ENCODE results near the gene AEN.

AEN gene

DNA sequence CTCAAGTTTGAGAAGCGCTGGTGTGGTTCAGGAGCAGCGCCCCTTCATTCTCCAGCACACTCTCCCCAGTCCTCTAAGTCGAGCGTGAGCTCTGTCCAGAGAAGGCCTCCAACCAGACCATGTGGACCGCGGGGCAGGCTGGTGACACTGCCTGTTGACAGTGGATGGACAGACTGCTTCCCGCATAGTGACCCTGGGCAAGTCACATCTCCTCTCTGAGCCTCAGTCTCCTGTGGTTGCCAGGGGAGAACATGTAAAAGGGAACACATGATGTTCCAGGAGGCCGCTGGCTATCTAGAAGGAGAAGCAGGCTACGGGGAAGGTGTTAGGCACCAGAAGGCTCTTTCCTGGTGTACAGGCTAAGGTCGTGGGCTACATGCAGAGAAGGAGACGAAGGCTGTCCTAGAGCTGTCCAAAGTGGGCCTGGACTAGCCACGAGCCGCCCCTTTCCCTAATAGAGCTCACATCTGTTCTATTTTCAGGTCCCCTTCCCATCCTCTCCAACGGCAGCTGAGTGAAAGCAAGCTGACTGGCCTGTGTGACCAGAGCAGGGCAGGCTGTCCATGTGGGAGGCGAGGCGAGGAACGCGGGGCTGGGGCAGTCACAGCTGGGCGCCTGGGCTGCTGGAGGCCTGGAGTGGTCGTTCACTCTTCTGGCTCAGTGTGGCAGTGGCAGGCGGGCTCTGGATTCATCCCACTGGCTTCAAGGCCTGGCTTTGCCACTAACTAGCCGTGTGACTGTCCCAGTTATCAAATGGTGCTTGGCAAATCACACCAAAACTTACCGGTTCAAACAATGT, 28.8 kb downstream of the AEN start:
- no peak for DNase-seq (ENCODE audit: low read depth)

DNA sequence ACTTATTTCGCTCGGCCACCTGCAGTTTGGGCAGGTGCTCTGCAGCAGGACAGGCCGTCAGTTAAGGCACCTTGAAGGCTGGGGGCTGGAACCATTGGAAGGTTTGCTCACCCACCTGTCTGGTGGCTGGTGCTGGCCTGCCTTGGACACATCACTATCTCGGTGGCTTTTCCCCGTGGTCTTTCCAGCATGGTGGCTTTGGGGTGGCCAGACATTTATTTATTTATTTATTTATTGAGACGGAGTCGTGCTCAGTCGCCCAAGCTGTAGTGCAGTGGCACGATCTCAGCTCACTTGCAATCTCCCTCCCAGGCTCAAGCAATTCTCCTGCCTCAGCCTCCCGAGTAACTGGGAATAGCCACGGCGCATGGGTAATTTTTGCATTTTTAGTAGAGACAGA, 29.4 kb downstream of the AEN start:
- no peak for DNase-seq (ENCODE audit: low read depth)

DNA sequence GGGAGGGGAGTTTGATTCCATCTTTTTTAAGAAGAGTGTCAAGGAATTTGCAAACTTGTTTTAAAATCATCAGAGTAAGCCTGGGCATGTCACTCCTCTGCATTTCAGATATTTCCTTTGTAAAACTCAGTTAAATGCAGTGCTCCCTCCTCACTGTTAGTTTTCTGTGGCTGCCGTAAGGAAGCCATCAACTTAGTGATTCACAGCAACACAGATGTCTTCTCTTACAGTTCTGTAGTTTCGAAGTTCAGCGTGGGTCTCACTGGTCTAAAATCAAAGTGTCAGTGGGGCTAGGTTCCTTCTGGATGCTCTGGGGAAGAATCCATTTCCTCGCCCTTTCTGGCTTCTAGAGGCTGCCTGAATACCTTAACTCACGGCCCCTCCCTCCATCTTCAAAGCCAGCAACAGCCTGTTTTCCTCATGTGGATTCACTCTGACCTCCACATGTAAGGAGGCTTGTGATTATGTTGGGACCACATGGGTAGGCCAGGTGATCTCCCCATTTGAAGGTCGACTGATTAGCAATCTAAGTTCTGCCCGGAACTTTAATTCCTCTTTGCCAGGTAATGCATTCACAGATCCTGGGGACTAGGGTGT, 30.1 kb downstream of the AEN start:
- DNase-seq (ENCODE audit: low read depth): no peak

DNA sequence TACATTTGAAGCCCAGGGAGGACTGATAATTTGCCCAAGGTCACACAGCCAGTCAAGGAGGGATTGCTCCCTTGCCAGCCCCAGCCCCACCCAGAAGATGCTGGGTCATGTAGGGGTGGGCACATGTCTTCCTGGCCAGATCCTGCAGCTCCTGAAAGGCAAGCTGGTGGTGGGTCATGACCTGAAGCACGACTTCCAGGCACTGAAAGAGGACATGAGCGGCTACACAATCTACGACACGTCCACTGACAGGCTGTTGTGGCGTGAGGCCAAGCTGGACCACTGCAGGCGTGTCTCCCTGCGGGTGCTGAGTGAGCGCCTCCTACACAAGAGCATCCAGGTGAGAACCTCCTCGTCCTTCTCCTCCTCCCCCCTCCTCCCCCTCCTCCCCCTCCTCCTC, 30.8 kb downstream of the AEN start:
- no peak for DNase-seq (ENCODE audit: low read depth)

- no peak for DNase-seq (ENCODE audit: low read depth)
These were observed 31.5 kb downstream of the AEN start for GRCh38 chr15:88652456-88653199.

DNA sequence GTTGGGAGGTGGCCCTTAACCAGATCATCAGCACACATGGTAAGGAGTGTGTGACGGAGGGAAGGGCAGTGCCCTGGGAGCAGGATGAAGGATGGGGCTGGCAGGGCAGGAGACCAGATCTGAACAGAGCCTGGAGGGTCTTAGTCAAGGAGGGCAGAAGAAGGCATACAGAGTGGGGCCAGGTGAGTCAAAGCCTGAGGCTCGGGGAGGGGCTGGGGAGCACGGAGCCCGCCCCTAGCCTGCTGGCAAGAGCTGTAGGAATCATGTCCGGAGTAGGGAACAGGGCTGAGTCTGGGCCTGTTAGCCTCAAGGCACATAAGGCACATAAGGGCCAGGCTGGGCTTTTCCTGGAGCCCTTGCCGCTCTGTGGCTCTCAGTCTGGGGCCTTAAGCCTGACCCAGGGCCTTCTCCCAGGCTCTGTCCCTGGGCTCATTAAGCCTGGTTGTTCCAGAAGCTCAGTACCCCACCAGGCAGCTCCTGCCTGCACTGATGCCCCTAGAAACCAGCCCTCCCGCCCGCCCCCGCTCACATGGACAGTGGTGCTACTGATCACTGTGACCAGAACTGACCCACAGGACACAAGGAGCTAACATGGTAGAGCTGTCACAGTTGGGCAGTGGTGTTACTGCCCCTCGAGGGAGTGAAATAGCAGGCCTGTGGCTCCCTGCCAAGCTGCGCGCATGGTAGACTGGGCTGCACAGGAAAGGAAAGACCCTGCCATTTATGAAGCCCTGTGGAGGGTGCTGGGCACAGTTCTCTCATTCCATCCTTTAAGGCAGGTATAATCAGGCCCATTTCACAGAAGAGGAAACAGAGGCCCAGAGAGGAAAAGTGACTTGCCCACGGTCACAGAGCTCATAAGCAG, 32.3 kb downstream of the AEN start:
- no peak for DNase-seq (ENCODE audit: low read depth)

- DNase-seq (ENCODE audit: low read depth): no peak
These were observed 33.4 kb downstream of the AEN start for GRCh38 chr15:88654430-88655102.

DNA sequence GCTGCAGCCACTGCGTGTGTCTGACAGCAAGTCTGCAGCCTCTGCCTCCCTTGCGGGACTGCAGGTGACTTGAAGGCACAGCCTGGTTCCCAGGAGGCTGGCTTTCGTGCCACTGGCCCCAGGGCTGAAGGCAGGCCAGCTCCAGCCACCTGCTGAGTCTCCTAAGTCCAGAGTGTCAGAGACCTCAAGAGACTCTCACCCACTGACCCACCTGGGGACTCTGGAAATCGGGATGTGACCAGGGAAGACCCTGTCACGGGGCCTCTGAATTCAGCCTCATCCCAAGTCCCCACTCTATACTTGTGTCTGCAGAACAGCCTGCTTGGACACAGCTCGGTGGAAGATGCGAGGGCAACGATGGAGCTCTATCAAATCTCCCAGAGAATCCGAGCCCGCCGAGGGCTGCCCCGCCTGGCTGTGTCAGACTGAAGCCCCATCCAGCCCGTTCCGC, 34.0 kb downstream of the AEN start:
- no peak for DNase-seq (ENCODE audit: low read depth)

GRCh38 chr15:88655800-88656488, 34.8 kb downstream of the AEN start:
- DNase-seq (ENCODE audit: low read depth): no peak

DNA sequence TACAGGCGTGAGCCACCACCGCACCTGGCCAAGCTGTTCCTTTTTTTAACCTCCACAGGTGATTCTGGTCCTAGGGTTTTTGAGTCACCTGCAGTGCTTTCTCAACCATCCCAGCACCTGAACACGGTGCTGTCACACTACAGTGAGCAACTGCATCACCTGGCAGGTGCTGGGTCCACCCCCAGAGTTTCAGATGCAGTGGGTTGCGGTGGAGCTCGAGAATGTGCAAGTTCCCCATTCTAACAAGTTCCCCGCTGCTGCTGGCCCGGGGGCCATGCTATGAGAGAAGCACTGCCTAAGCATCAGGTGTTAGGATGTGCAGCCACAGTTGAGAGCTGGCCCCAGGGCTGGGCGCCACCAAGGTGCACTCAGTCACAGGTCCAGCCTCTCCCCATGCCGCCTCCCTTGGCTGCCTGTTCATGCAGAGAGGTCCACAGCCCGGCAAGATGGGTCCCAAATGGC, 35.7 kb downstream of the AEN start:
- DNase-seq (ENCODE audit: low read depth): no peak

DNA sequence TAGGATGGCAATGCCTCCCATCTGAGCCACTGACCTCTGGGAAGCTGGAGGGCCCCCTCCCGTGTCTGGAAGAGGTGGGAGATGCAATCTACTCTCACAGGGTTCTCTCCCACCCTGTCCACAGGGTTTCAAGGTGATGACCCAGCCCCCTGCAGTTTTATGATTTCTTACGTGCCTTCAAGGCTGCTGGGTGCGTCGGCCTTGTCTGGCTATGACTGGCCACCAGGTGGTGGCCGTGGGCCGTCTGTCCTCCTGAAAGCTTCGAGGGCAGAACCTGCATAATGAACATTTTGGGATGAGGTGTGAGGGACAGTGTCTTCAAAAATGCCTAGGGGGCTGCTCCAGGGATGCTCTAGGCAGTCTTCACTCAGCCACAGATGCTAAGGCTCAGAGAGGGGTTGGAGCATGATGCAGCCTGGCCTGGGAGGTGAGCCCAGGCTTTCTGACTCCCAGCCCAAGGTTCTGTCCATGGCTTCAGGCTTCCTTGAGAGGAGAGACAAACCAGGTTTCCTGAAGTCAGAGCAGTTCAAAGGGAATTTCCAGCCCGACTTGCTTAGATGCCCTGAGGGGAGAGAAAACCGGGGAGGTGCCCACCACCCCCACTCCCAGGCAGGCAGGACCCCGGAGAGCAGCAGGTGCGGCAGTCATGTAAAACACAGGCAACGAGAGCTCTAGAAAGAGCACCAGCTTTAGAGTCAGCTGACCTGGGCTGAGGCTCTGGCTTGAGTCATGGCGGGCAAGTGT, 36.4 kb downstream of the AEN start:
- no peak for DNase-seq (ENCODE audit: low read depth)

DNA sequence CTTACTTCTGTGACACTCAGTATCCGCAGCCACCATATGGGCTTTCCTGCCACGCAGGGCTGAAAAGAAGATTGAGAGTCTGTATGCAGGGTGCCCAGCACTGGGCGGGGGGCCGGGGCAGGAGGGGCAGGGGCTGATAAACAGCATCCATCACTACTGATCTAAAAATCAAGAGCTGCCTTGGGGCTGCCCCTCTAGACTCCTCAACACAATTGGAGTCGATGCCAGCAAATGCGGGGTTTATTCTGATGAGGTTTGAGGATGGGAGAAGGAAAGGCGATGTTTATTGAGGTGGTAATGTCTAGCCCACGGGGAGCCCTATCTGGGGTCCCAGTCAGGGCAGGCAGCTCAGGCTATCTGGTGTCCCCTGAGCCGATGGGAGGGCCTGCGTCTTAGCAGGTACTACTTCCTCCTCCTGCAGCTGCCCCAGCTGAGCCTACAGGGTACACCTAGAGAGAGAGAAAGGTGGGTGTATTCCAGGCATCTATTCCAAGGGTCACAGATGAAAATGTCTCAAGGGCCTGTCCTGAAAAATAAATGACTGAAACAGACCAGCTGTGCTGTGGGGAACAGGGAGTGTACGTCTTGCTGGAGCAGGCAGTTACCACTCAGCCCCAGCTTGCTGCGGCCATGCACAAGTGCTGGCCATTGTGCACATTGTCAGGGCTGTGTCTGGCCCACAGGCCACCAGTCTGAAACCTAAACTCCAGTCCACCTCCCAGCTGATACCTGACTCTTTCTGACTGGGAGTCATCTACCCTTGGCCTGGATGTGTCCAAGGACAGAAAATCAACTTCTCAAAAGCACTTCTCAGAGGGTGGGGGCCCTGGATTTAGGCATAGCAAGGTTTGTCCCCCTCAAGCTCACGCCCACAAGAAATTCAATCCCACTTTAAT, 37.2 kb downstream of the AEN start:
- no peak for DNase-seq (ENCODE audit: low read depth)

DNA sequence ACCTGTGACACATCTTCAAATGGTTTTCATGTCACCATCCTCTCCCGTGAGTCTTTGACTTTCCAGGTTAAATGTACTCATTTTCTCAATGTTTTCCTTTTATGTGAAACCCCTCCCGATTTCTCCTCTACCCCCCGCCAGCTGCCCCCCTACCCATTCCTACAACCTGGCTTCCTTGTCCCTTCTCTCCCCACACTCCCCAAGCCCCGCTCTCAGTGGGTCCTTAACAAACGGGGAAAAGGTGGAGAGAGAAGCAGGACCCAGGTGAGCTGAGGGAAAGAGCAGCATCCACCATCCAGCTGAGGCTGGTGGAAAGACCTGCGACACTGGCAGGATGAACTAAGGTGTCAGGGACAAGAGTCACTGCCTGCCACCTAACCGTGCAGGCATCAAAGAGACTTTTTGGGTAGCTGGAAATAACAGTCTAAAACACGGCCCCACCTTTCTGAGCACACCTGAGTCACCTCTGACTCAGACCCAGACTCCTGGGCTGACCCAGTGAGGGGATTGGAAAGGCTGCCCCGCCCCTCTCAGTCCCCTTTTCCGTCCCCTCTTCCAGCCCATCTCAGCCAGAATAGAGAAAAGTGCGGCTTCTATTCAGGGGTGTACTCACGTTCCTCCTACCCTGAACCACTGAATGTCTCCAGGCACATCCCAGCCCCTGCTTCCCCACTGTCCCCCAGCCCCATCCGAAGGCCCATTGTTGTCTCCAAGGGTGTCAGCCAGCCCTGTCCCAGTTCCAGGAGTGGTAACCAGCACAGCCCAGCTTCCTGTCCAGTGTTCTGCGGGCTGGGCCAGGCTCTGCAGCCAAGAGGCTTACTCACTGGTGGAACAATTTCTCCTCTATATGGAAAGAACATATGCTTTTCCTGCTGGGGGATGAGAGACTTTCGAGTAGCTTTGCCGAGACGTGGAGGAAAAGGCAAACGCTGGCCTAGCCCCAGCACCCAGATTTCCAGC, 38.1 kb downstream of the AEN start:
- DNase-seq (ENCODE audit: low read depth): no peak

GRCh38 chr15:88661041-88661700, 40.0 kb downstream of the AEN start:
- DNase-seq (ENCODE audit: low read depth): no peak

DNA sequence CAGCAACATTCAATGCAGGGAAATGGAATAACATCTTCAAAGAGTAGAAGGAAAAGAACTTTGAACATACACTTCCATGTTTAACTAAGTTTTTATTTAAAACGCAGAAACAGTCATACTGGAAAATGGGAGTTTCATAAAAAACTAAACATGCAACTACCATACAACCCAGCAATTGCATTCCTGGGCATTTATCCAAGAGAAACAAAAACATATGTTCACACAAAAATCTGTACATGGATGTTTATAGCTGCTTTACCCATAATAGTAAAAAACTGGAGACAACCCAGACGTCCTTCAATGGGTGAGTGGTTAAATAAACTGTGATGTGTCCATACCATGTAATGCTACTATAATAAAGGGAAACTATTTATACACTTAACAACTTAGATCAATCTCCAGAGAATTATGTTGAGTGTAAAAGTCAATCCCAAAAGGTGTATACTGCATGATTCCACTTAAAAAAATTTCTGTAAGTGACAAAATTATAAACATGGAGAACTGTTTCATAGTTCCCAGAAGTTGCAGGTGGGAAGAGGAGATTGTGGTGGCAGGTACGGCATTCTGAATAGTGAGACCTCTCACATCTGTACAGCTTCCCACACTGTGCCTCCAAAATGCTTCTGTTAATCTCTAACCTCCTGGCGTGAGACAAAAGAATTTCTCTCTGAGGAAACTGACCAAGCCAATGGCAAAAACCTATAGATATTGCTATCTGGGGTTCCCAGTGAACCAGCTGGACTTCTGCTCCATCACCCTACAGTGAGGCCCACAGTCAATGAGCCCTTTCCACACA, 40.8 kb downstream of the AEN start:
- no peak for DNase-seq (ENCODE audit: low read depth)

DNA sequence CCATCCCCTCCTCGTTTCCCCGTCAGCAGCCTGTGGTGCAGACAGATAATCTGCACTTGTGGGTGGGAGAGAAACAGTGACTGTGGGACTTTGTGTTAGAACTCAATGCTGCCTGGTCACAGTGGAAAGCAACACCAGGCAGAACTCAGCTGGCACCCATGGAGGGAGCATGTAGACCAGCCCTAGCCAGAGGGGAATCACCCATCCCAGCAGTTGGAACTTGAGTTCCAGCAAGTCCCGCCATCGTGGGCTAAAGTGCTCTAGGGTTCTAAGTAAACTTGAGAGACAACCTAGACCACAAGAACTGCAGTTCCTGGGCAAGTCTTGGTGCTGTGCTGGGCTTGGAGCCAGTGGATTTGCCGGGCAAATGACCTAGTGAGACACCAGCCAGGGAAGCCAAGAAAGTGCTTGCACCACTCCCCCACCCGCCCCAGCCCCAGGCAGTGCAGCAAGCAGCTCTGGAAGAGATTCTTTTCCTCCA, 42.0 kb downstream of the AEN start:
- no peak for DNase-seq (ENCODE audit: low read depth)

Data from stimulated activated CD8-positive, alpha-beta memory T cell treated with anti-CD3 and anti-CD28 coated beads, Interleukin-7, amount 100 ng/mL, for 24 hours (primary cell).